Activated T-cell treated with anti-CD3 and anti-CD28 coated beads, Interleukin-2, amount 50 U/mL, for 24 hours (primary cell): ENCODE results near the gene PSMD14.

Experiments used
- DNase-seq: peaks from one replicate; pipeline ENCODE4 v3.0.0-alpha.2; 2020
- H3K27ac Mint-ChIP-seq: 2 replicates; pipeline ENCODE4 v1.8.0; 2020; ENCODE audit warnings: mild to moderate bottlenecking, mixed read lengths
- H3K27me3 Mint-ChIP-seq: 2 replicates; pipeline ENCODE4 v1.8.0; 2020; ENCODE audit warnings: mixed read lengths
- H3K36me3 Mint-ChIP-seq: 2 replicates; pipeline ENCODE4 v1.8.0; 2020; ENCODE audit warnings: low read depth, mixed read lengths
- H3K4me1 Mint-ChIP-seq: 2 replicates; pipeline ENCODE4 v1.8.0; 2020; ENCODE audit warnings: low read depth, mixed read lengths
- H3K4me3 Mint-ChIP-seq: 2 replicates; pipeline ENCODE4 v1.8.0; 2020; ENCODE audit warnings: mild to moderate bottlenecking, moderate library complexity, mixed read lengths
- H3K9me3 Mint-ChIP-seq: 2 replicates; pipeline ENCODE4 v1.8.0; 2020; ENCODE audit warnings: mixed read lengths

The PSMD14 gene

DNA sequence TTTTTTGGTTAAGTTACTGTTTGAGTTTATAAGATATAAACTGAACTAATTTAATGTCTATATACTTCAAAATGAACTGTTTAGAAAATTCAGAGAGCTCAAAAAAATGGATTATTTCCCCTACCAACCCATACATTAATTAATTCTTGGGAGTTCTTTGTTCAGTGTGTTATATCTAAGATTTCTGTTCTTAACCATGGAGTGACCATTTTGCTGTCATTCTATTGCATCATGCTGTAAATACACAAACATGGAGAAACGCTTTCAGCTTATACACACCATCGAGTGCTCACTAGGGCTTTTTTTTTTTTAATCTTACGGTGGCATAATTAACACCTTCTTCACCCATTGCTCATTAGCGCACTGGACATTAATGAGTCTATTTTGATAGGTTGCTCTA lies 74.5 kb downstream of the PSMD14 start:
- Mint-ChIP-seq H3K4me1 (peaks cover 14% of the 10 kb centered on the region), H3K27me3 (no peaks in the 10 kb centered on the region), H3K9me3 (no peaks in the 10 kb centered on the region), H3K36me3 (peaks cover 55% of the 10 kb centered on the region), H3K4me3 (no peak overlapping the region), H3K27ac (no peak overlapping the region)
- no peak for DNase-seq

DNA sequence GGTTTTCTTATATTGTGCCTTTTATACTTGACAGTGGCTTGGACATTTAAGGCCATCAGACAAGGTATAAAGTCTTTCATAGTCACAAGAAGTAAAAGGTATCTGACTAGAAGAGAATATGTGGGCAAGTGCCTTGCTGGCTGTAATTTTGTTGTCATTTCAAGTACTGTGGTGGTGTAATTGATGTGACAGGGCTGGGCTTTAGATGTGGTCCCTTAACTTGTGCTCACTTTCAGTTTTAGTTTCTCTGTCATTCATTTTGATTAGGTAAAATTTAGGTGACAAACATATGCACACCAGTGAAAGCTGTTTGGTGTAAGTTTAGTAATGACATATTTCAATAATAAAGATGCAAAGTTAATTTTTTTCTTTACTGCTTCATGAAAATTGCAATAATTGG lies 76.6 kb downstream of the PSMD14 start:
- H3K27ac Mint-ChIP-seq = no peak overlapping the region
- peaks cover 58% of the 10 kb centered on the region for H3K36me3 Mint-ChIP-seq
- DNase-seq = no peak
- H3K4me1 Mint-ChIP-seq = peaks cover 14% of the 10 kb centered on the region
- H3K4me3 Mint-ChIP-seq = no peak overlapping the region
- H3K27me3 Mint-ChIP-seq = no peaks in the 10 kb centered on the region
- H3K9me3 Mint-ChIP-seq = no peaks in the 10 kb centered on the region

DNA sequence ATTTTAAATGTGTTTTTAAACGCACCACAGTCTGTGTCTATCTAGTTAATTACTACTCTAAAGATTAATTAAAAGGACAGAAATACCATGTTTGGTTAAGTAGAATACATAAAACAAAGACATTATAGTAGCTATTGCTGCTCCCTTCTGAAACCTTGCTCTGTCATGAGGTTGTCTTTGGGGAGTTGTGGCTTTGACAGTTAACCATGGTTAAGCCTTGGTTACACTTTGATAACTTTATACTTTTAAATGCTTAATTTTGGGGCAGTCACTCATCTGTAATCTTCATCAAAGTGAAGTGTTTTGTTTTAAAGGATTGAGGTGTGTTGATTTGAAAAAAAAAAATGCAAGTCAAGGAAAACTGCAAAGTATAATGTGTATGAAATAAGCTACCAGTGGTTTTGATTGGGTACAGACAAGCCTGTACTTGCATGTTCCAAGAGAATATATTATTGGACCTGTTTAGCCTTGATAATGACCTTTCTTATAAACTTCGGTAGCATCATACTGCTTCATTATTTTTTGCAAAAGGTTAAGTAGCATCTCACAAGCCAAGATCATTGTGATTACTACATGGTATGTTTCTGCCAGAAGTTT lies 78.1 kb downstream of the PSMD14 start:
- Mint-ChIP-seq H3K4me3 (no peak overlapping the region), H3K27ac (no peak overlapping the region), H3K36me3 (peaks cover 63% of the 10 kb centered on the region), H3K27me3 (no peaks in the 10 kb centered on the region), H3K9me3 (no peaks in the 10 kb centered on the region), H3K4me1 (peaks cover 14% of the 10 kb centered on the region)
- DNase-seq = no peak

DNA sequence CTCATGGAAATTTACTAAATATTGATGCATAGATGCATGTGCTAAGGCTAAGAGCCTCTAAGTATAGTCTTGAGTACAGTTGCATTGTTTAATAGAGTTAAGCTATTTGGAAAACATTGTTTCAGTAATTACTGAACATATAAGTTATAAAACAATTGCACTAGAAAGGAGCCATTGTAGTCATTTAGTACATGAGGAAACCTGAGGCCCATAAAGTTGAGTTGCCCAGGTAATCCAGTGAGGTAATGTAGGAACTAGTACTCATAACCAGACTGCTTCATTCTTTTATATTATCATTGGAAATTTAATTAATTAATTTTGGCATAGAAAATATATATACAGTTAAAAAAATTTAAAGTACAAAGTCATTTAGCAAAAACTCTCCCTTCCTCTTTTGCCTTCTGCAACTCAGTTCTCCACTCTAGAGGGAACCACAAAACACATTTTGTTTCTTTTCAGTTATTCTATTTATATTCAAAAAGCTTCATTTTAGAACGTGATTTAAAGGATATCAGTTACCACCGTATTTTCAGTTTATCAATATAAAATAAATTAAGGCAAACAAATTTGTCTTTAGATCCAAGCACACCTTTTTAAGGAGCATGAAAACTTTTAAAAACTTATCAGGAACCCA lies 80.0 kb downstream of the PSMD14 start:
- DNase-seq = no peak
- Mint-ChIP-seq H3K4me3 (no peak overlapping the region), H3K36me3 (peaks cover 72% of the 10 kb centered on the region), H3K9me3 (no peaks in the 10 kb centered on the region), H3K27ac (no peak overlapping the region), H3K4me1 (peaks cover 15% of the 10 kb centered on the region), H3K27me3 (no peaks in the 10 kb centered on the region)

DNA sequence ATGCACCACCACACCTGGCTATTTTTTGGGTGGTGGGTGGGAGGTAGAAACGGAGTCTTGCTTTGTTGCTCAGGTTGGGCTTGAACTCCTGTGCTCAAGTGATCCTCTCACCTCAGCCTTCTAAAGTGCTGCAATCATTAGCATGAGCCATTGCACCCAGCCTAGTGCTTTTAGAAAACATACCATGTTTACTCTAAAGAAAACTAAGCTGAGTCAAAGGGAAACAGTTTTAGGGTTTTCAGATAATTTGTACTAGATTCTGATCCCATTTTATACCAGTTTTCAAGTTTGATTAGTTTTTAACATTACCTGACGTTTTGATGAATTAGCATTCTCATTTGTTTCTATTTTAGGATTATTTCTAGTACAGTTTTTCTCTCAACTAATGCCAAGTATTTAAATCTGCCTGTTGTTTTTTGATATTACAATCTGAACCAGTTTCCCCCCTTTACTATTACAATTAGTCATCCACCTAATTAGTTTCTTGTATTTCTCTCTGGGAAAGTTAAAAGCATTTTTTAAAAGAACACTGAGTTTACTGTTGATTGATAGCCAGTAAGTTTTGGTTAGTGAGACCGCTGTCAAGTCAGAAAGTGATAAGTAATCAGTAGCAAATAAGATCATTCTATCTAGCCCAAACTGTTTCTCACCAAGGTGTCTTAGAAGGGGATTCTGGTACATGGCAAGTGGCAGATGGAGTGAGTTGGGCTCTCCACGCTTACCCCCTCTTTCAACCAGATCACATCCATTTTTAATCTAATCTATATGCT lies 83.7 kb downstream of the PSMD14 start:
- Mint-ChIP-seq H3K4me1 (peaks cover 1% of the 10 kb centered on the region), H3K27ac (no peak overlapping the region), H3K36me3 (peaks cover 85% of the 10 kb centered on the region), H3K4me3 (no peak overlapping the region), H3K9me3 (no peaks in the 10 kb centered on the region), H3K27me3 (no peaks in the 10 kb centered on the region)
- DNase-seq = no peak

DNA sequence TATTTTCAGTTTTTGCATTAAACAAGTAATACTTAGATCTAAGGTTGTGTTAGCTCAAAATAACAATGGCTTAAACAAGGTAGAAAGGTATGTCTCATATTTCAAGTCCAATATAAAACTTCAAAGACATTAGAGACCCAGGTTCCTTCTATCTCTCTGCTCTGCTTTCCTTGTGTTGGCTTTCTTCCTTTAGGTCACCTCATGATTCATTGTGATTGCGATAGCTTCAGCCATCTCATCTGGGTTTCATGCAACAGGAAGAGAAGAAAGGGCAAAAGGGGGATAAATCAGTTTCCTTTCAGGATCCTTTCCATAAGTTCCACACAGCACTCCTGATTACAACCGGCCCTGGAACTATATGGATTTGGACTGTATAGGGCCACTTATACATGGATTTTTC lies 91.9 kb downstream of the PSMD14 start:
- Mint-ChIP-seq H3K4me1 (no peaks in the 10 kb centered on the region), H3K27ac (no peak overlapping the region), H3K9me3 (no peaks in the 10 kb centered on the region), H3K4me3 (no peak overlapping the region), H3K36me3 (peaks cover 56% of the 10 kb centered on the region), H3K27me3 (no peaks in the 10 kb centered on the region)
- DNase-seq = no peak

DNA sequence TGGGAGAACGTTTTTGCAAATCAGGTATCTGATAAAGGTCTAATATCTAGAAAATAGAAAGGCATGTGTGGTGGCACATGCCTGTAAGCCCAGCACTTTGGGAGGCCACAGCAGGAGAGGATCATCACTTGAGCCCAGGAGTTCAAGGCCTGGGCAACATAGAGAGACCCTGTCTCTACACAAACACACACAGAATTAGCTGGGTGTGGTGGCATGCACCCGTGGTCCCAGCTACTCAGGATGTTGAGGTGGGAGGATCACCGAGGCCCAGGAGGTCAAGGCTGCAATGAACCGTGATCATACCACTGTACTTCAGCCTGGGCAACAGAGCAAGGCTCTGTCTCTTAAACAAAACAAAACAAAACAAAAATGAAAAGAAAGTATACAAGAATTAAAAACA lies 94.1 kb downstream of the PSMD14 start:
- no peak overlapping the region for H3K27ac Mint-ChIP-seq
- H3K27me3 Mint-ChIP-seq = no peaks in the 10 kb centered on the region
- no peak for DNase-seq
- H3K4me3 Mint-ChIP-seq = no peak overlapping the region
- no peaks in the 10 kb centered on the region for H3K9me3 Mint-ChIP-seq
- H3K4me1 Mint-ChIP-seq = no peaks in the 10 kb centered on the region
- peaks cover 35% of the 10 kb centered on the region for H3K36me3 Mint-ChIP-seq

DNA sequence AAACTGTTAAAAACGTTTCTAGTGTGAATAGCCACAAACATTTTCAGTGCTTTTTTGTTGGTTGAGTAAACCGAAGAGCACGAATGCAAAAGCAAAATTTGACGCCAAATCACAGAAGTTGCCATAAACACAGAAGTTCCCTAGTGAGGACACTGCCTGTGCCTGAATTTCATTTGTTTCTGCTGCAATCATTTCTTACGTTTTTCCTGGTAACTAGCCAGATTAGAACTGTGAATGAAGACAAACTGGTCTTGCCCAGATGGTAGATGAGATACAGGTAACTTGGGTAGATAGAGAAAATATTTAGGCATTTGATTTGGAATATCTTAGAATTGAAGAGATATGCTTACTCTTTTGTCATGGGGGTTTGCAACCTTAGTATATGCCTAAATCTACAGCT lies 98.1 kb downstream of the PSMD14 start:
- DNase-seq = no peak
- no peak overlapping the region for H3K27ac Mint-ChIP-seq
- peaks cover 25% of the 10 kb centered on the region for H3K36me3 Mint-ChIP-seq
- H3K9me3 Mint-ChIP-seq = no peaks in the 10 kb centered on the region
- H3K4me1 Mint-ChIP-seq = no peaks in the 10 kb centered on the region
- no peaks in the 10 kb centered on the region for H3K27me3 Mint-ChIP-seq
- H3K4me3 Mint-ChIP-seq = no peak overlapping the region

DNA sequence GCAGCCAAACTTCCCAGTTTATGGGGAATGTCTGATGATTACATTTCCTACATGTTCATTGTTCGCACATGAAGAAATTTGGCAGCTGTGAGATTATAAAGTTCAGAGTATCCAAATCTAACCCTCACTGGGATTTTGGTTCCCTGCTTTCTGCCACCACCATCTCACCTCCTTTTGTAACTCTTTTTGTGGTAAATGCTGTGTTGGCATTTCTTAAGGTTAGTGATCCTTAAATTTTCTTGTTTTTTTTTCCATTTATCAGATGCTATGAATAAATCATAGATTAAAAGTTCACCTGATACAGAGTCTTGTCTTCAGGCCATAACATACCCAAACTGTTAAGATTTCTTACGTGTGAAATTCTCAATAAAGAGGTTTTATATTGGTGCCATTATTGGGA lies 99.4 kb downstream of the PSMD14 start:
- DNase-seq = no peak
- peaks cover 33% of the 10 kb centered on the region for H3K36me3 Mint-ChIP-seq
- no peak overlapping the region for H3K4me3 Mint-ChIP-seq
- H3K9me3 Mint-ChIP-seq = no peaks in the 10 kb centered on the region
- no peak overlapping the region for H3K27ac Mint-ChIP-seq
- peaks cover 2% of the 10 kb centered on the region for H3K4me1 Mint-ChIP-seq
- H3K27me3 Mint-ChIP-seq = no peaks in the 10 kb centered on the region

DNA sequence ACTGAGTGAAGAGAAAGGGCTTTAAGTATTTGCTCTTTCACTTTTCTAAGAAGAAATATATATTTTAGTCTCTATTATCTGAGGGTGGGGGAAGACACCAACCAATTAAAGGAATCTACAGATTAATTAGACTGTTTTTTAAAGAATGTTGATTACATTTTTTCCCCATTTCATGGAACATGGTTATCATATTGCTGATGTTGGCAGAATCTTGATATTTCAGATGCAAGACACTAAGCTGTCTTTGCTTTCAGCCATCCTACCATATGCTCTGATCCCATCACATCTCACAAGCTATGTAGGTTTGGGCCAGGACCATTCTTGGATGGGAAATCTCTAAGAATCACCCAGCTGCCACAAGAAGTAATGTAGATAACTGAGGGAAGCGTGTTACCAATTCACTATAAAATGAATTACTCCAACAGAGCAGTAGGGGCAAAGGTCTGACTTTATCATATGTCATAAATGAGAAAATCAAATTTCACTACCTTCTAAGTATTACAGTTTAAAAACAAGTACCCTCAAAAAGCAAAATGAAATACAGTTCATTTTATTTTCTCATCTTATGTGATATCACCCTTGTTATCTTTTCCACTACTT lies 101.2 kb downstream of the PSMD14 start:
- peaks cover 8% of the 10 kb centered on the region for H3K4me1 Mint-ChIP-seq
- no peak overlapping the region for H3K27ac Mint-ChIP-seq
- peaks cover 9% of the 10 kb centered on the region for H3K27me3 Mint-ChIP-seq
- no peak for DNase-seq
- H3K9me3 Mint-ChIP-seq = no peaks in the 10 kb centered on the region
- no peak overlapping the region for H3K4me3 Mint-ChIP-seq
- H3K36me3 Mint-ChIP-seq = peaks cover 33% of the 10 kb centered on the region

DNA sequence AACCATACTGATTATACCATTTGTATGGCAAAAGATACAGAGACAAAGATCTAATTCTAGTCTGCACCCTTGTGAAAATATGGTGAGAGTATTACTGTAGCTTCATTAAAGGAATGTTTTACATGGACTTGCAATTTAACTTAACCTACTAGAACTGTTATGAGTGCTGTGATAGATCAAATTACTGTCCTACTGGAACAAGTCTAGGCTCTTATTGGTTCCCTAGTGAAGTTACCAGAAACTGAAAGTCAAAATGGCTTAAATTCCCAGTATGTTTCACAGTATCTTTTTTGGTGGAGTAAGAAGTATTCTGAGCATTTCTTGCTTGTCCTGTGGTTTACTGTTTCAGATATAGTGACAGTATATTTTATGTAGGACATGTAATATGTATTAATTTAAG lies 104.1 kb downstream of the PSMD14 start:
- DNase-seq = no peak
- peaks cover 32% of the 10 kb centered on the region for H3K4me1 Mint-ChIP-seq
- no peaks in the 10 kb centered on the region for H3K9me3 Mint-ChIP-seq
- H3K27me3 Mint-ChIP-seq = peaks cover 37% of the 10 kb centered on the region
- H3K27ac Mint-ChIP-seq = no peak overlapping the region
- no peak overlapping the region for H3K4me3 Mint-ChIP-seq
- peaks cover 31% of the 10 kb centered on the region for H3K36me3 Mint-ChIP-seq

DNA sequence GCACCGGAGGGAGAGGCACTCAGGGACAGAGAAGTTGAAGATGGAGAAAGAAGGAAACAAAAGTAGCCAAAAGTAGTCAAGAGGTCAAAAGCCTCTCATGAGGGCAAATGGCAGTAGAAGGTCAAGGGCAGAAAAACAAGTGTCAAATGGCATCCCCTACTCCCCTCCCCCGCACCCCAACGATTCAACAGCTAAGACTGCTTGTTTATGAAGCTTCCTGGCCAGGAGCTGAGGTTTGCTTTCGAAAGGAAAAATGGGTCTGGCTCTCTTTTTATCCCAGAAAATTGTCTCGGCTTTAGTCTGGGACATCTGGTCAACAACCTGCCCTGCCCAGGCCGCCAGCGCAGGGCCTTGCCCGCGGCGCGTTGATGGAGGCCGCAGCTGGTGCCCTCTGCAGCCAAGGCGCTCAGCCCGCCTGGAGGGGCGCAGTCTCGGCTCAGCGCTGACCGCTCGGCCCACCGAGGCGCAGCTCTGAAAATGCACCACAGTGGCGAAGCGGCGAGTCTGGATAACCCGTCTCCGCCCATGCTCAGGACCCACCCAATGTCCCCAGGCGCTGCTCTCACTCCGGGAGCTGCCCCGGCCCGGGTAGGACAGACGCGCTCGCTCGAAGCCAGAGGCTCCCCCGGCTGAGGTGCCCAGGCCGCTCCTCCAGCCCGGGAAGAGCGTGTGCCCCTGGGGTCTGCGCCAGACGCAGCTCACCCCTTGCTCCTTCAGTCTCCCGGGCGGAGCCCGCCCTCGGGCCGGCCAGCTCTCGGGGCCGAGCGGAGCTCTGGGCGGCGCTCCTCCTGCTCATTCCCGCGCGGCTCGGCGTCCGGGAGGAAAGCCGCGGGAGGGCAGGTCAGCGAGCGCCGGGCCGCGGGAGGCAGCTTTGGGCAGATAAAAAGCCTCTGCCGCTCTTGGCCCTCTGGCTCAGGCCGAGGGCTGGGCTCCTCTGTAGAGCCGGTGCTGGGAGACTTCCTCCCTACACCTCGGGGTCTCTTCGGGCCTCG lies 106.1 kb downstream of the PSMD14 start:
- Mint-ChIP-seq H3K36me3 (peaks cover 21% of the 10 kb centered on the region), H3K4me3 (peak overlapping the region; percentile 63), H3K9me3 (no peaks in the 10 kb centered on the region), H3K4me1 (peaks cover 49% of the 10 kb centered on the region), H3K27me3 (peaks cover 56% of the 10 kb centered on the region), H3K27ac (no peak overlapping the region)
- peak; percentile 45 for DNase-seq

DNA sequence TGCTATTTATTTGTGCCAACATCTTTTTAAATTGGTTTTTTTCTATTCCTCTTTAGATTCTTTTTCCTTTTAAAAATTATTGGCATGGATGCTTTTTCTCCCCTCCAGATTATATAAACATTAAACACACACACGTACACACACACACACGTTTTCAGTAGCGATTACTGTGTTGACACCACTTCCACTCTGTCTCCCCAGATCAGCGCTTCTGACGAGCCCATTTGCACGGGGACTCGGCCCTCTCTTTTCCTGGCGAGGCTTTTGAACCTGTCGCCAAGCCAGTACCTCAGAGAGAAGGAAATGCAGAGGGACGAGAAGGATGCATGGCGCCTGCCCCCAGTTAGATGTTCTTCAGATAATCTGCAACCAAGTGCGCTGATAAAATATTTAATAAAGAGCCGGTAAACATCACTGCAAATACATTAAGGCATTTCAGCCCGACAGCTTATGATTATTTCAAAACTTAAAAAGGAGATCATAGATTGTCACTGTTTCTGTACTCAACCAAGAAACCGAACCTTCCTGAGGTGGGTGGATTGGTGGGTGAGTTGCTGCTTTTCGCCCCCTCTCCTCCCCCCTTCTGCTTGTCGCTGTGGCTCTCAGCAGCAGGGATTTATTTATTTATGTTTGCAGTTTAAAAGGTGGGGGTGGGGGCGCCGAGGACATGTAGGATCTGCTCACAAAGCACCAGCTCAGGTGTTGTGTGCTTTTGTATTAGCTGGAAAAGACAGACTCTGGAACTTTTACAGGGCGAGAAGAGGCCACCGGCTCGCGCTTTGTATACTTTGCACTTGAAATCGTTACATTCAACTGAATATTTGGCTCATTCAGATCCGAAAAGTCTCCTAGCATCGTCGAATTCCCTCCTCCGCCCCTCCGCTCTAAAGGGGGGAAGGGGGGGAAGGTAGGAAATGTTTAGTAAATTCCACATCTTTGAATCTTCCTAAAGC lies 107.1 kb downstream of the PSMD14 start:
- peak; percentile 46 for DNase-seq
- H3K4me3 Mint-ChIP-seq = peak overlapping the region; percentile 63
- peaks cover 13% of the 10 kb centered on the region for H3K36me3 Mint-ChIP-seq
- no peaks in the 10 kb centered on the region for H3K9me3 Mint-ChIP-seq
- H3K27ac Mint-ChIP-seq = peak overlapping the region; percentile 12
- H3K4me1 Mint-ChIP-seq = peaks cover 51% of the 10 kb centered on the region
- H3K27me3 Mint-ChIP-seq = peaks cover 65% of the 10 kb centered on the region
